HTR-8/SVneo (cell line): ENCODE results near the gene BBX.

Experiments
- DNase-seq: peaks from one replicate; pipeline ENCODE4 v3.0.0; 2011; ENCODE audit warnings: low spot score, mixed read lengths; ENCODE audit not compliant: insufficient read length
- FAIRE-seq: peaks from 2 replicates; lab custom pipeline; 2011; peaks lifted over from hg19 to GRCh38; lab: Jason Lieb, UNC

BBX gene

DNA sequence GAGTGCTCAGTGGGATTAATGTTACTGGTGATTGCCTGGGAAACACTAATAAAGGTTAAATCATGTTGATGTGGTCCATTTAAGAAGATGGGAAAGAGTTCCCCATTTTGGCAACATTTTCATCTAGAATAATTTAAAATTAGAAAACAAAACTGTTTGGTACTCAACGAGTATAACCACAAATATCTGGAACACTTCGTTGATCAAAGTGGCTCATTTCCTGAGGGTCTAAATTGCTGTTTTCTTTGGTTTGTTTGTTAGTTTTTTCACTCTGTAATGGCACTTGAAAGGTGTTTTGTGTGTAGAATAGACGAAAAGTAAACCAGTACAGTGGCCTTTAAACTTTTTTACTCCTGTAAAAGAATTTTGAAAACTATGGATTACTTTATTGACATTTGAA lies 73.9 kb downstream of the BBX start:
- no peak for FAIRE-seq
- no peak for DNase-seq

DNA sequence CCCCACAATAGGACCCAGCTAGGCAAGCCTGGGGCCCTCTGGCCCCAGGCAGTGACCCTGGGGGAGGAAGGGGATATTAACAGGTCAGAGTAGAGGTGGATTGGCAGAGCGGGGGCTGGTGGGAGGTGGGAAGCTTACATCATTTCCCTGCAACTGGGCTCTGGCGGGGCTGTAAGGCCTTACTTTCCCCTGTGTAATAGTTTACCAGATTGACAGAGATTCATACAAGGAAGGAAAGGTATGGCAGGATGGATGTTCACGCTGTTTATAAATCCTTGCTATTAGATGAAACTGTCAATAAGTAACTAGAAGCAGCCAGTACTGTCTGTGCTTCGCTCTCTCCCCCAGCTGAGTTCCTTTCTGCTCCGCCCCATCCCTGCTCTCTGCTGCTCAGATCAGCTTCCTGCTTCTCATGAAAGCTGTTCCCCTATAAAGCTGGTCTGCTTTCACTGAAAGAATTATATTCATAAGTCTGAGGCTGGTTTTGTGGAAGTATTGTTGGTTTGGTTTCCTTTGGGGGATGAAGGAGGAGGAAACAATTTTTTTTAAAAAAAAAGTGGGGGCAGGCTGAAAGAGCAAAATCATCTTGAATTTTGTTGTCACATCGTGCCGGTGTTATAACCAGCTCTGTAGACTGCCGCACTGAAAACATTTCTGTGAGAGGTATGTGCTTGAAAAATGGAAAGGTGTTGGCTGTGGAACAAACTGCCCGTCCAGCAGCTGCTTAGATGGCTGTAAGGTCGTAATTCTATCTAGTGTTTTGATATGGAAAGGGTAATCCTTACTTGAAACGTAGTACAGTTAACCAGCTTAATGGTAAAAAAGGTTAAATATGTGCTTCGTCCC lies 76.4 kb downstream of the BBX start:
- DNase-seq (peak; percentile 20), FAIRE-seq (no peak)

GRCh38 chr3:107599772-107600145 lies 77.0 kb downstream of the BBX start:
- FAIRE-seq, result no peak
- no peak for DNase-seq

DNA sequence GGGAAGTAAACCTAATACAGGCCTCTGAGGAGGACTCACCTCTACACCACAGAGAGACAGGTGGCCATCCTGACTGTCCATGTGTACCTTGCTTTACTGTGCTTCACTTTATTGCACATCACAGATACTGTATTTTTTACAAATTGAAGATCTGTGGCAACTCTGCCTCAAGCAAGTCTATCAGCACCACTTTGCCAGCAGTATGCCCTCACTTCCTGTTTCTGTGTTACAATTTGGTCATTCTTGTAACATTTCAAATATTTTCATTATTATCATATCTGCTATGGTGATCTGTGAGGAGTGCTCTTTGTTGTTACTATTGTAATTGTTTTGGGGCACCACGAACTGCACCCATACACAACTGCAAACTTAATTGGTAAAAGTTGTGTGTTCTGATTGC lies 78.0 kb downstream of the BBX start:
- FAIRE-seq (no peak), DNase-seq (no peak)

GRCh38 chr3:107604057-107604822 lies 81.5 kb downstream of the BBX start:
- FAIRE-seq (no peak), DNase-seq (no peak)

GRCh38 chr3:107611775-107612469 lies 89.2 kb downstream of the BBX start:
- no peak for FAIRE-seq
- DNase-seq, result no peak

DNA sequence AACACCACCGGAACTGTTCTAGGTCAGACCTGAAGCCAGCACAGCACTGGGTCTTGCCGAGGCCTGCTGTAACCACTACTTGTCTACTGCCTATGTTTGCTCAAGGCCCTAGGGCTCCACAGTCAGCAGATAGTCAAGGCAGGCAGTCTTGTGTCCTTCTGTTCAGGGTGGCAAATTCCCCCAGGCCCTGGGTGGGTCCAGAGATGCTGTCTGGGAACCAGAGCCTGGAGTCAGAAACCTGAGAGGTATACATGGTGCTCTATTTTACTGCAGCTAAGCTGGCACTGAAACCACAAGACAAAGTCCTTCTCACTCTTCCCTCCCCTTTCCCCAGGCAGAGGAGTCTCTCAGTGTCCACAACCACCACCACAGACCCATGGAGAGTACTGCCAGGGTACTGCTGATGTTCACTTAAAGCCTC lies 89.9 kb downstream of the BBX start:
- no peak for DNase-seq
- FAIRE-seq, result no peak

GRCh38 chr3:107619549-107619948 lies 96.8 kb downstream of the BBX start:
- DNase-seq, result no peak

GRCh38 chr3:107620534-107620933 lies 97.8 kb downstream of the BBX start:
- DNase-seq, result no peak
- FAIRE-seq, result no peak

More at GRCh38 chr3:107619549-107619948, 96.8 kb downstream of the BBX start:
- no peak for FAIRE-seq

DNA sequence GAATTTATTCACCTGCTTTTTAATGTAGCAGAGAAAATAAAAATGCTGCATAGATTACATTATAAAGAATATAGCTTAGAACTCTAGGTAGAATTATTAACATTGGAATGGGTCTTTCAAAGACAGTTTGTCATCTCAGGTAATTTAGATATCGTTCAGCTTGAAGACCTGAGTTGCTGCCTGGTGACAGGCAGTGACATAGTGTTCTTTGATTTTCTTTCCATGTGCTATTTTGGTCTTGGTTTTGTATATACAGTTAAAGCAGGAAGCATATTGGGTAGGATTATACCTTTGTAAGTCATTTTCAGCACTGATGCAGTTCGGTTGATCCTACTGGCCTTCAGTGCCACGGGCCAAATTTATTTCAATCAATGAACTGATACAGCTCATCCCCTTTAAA lies 98.7 kb downstream of the BBX start:
- FAIRE-seq (no peak), DNase-seq (no peak)

- no peak for DNase-seq
- FAIRE-seq, result no peak
Observed at GRCh38 chr3:107627962-107628542, 105.3 kb downstream of the BBX start.

DNA sequence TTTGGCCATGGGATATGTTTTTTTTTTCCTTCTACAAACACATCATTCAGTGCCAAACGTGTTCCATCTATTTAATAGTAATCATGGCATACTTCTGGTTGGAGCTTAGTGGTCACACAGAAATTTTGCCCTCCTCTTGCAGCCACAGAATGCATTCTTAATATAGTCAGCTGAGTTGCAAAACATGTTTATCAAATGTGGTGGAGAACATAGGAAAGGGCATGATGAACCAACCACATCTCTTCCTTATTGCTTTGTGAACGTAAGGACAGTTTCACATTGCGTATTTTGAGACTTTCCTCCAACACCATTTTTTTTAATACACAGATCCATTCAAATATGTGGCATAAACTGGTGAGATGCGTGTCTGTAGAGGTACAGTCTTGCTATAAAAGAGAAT lies 106.8 kb downstream of the BBX start:
- DNase-seq, result no peak
- FAIRE-seq, result no peak

- DNase-seq (no peak), FAIRE-seq (no peak)
Observed at GRCh38 chr3:107630779-107631178, 108.0 kb downstream of the BBX start.

DNA sequence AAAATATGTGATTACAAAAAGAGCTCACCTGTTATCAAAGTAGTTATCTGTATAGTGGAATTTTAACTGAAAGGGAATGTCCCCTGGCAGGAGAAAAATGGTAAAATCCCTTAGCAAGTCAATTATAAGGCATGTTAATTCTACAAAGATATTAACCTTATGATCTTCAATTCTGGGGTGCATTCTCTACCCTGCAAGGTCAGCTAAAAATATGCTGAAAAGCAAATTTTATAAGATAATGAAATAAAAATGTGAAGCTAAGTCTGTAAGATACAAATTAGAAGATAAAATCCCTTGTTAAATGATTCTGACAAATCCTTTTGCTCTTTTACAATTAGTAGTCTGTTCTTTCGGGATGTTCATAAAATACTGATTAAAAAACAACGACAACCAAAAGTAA lies 109.8 kb downstream of the BBX start:
- FAIRE-seq, result no peak

GRCh38 chr3:107633327-107634098 lies 110.8 kb downstream of the BBX start:
- DNase-seq (no peak), FAIRE-seq (no peak)

More for the DNA sequence above, 109.8 kb downstream of the BBX start:
- DNase-seq, result no peak

GRCh38 chr3:107634099-107634489 lies 111.3 kb downstream of the BBX start:
- FAIRE-seq (no peak), DNase-seq (no peak)

- FAIRE-seq, result no peak
- DNase-seq, result no peak
Observed at GRCh38 chr3:107637416-107638183, 114.8 kb downstream of the BBX start.

DNA sequence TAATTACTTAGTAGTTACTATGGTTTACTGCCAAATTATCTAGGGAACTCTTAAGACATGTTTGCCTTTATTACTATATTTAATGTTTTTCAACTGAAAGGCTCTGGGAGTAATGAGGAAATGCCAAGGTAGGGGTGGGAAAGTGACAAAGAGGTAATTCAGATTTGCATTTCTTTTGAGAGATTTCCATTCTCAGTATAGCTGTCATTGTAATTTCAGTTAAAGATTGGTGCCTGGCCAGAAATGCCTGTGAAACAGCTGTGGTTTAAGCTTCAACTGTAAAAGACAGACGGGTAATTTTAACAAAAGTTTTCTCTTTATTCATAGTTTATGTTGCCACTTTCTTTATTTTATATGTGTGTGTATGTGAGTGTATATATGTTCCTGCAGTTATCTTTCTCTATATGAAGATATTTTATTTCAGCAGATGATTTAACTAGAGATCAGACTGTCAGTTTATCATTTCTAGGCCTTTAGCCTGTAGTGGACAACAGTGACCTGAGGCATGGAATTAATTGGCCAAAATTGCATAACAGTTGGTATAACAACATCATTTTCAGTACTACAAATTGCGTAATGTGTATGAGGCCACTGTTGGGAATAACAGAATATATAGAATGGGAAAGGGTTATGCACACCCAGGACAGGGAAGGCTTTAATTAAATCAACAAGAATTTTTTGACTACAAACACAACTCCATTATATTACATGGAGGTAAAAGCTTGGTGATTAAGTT lies 119.0 kb downstream of the BBX start:
- FAIRE-seq (no peak), DNase-seq (peak; percentile 25)
